A673 (cell line): Measurements from ENCODE around the gene CHRNA3.

Source experiments
- CTCF ChIP-seq: fragments of 300-800, 200-600 bp; sonication (generic); conservative IDR thresholded peaks from 2 replicates; pipeline ENCODE4 v1.5.1; 2017; ENCODE audit warnings: low read depth, mild to moderate bottlenecking, antibody characterized with exemption, low read length, moderate library complexity, mixed read lengths
- EZH2 ChIP-seq: fragments of 200-600 bp; sonication (generic); IDR thresholded peaks from 2 replicates; pipeline ENCODE4 v1.6.1; 2017; ENCODE audit warnings: borderline replicate concordance, low read depth, mild to moderate bottlenecking, mixed read lengths, antibody characterized with exemption, low read length; ENCODE audit not compliant: poor library complexity, severe bottlenecking

GRCh38 chr15:78642331-78642730 is 21.5 kb upstream of the CHRNA3 start:
- TF ChIP-seq CTCF = no peak
- TF ChIP-seq EZH2 = no peak
